SK-N-MC (cell line): ENCODE results near the gene GMDS.

ENCODE experiments used
- EZH2 ChIP-seq: fragments of 200-600 bp; sonication (generic); IDR thresholded peaks from one replicate; pipeline ENCODE4 v1.6.1; 2017; ENCODE audit warnings: antibody characterized with exemption
- POLR2AphosphoS5 ChIP-seq: IDR thresholded peaks from 2 replicates; pipeline ENCODE4 v1.6.1; 2012; ENCODE audit warnings: mild to moderate bottlenecking, low read depth, low read length, borderline replicate concordance

DNA sequence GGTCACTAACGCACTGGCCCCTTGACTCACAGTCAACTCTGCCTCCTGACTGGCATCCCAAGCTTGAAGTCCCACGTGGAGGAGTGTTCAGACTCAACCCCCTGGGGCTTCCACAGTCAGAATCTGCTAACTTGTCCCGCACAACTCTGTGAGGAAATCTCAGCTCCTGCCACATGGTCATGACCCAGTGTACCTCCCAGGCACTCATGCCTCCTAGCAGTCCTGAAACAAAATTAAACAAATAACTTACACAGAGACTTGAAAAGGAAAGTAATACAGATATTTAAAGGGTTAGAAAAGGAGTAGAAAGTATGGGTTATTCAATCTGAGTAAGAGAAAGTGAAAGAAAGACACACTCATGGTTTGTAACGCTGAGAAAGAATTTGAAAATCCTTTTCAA is 134.9 kb downstream of the GMDS start:
- TF ChIP-seq POLR2AphosphoS5 (no peak), EZH2 (no peak)
